MCF 10A (cell line): ENCODE measurements around the gene ZNF273. TPM values are rescaled to one million over a fixed set of nuclear protein-coding genes. Genes with fewer than 3 reads are reported as not detected.
"Not testable (repeated sequence)": the region's sequence is repeated elsewhere in the genome, so short reads cannot be mapped to it uniquely, and the experiment has no call there.

Experiments used
- BruUV-seq: library from RNA; stranded (reverse); fragments of 400-500 nt; replicated peaks from 2 replicates; lab custom pipeline; 2021; lab: Mats Ljungman, UMichigan
- CTCF ChIA-PET: fragments of 300-600 bp; sonication (Branson Sonifier 250); formaldehyde crosslinking; extraction: SDS; loops from one replicate; lab custom pipeline; 2021; ENCODE audit warnings: antibody characterized with exemption, inconsistent platforms; lab: Yijun Ruan, JAX
- POLR2A ChIA-PET: fragments of 300-600, 350-650 bp; sonication (Branson Sonifier 250); formaldehyde crosslinking; extraction: SDS; loops from one replicate; lab custom pipeline; 2020; ENCODE audit warnings: antibody characterized with exemption, inconsistent platforms; lab: Yijun Ruan, JAX
- DNase-seq: peaks from one replicate; pipeline ENCODE4 v3.0.0-alpha.2; 2018; ENCODE audit not compliant: unreplicated experiment
- H3K27ac Mint-ChIP-seq: one replicate; pipeline ENCODE4 v1.8.0; 2022; ENCODE audit warnings: mild to moderate bottlenecking, low read depth, mixed read lengths; ENCODE audit not compliant: unreplicated experiment
- H3K27me3 Mint-ChIP-seq: one replicate; pipeline ENCODE4 v1.8.0; 2022; ENCODE audit warnings: mixed read lengths; ENCODE audit not compliant: insufficient read depth, unreplicated experiment
- H3K36me3 Mint-ChIP-seq: one replicate; pipeline ENCODE4 v1.8.0; 2022; ENCODE audit warnings: mild to moderate bottlenecking, moderate library complexity, mixed read lengths; ENCODE audit not compliant: insufficient read depth, unreplicated experiment
- H3K4me1 Mint-ChIP-seq: one replicate; pipeline ENCODE4 v1.8.0; 2022; ENCODE audit warnings: mixed read lengths; ENCODE audit not compliant: insufficient read depth, unreplicated experiment
- H3K4me3 Mint-ChIP-seq: one replicate; pipeline ENCODE4 v1.8.0; 2022; ENCODE audit warnings: mild to moderate bottlenecking, moderate library complexity, mixed read lengths; ENCODE audit not compliant: unreplicated experiment
- H3K9me3 Mint-ChIP-seq: one replicate; pipeline ENCODE4 v1.8.0; 2022; ENCODE audit warnings: mixed read lengths; ENCODE audit not compliant: unreplicated experiment
- CTCF ChIP-seq: fragments of 200-600 bp; IDR thresholded peaks from one replicate; pipeline ENCODE4 v1.8.0; 2022; ENCODE audit warnings: antibody characterized with exemption, mild to moderate bottlenecking; ENCODE audit not compliant: unreplicated experiment
- intact Hi-C: fragments of 100-400 bp; cut with micrococcal nuclease; formaldehyde crosslinking; loops from 2 replicates; pipeline ENCODE4 v1.14.1; 2022
- total RNA-seq: library from RNA; stranded (reverse); gene quantifications from 2 replicates; pipeline ENCODE4 v1.2.3, GENCODE V29; 2022

The ZNF273 gene
- total RNA-seq, 1 experiment from 2014 or later: 2.2 TPM

GRCh38 chr7:64945503-64946175 lies 42.6 kb downstream of the ZNF273 start:
- ChIA-PET CTCF (interaction anchor here (0.6 to 0.7 kb wide), 3 partner anchors 9 to 32 kb away, joined by 3 to 5 read pairs (median 3); no protein-coding TSS in a partner anchor), POLR2A (no interaction called here)
- no peaks in the 10 kb centered on the region for H3K27me3 Mint-ChIP-seq
- no peaks in the 10 kb centered on the region for H3K4me1 Mint-ChIP-seq
- no peak for DNase-seq
- TF ChIP-seq CTCF: no peak
- intact Hi-C loops: no loop called here
- H3K36me3 Mint-ChIP-seq: no peaks in the 10 kb centered on the region
- H3K27ac Mint-ChIP-seq: no peak overlapping the region
- H3K4me3 Mint-ChIP-seq: no peak overlapping the region
- H3K9me3 Mint-ChIP-seq: no peaks in the 10 kb centered on the region
- no TSS peak for BruUV-seq

DNA sequence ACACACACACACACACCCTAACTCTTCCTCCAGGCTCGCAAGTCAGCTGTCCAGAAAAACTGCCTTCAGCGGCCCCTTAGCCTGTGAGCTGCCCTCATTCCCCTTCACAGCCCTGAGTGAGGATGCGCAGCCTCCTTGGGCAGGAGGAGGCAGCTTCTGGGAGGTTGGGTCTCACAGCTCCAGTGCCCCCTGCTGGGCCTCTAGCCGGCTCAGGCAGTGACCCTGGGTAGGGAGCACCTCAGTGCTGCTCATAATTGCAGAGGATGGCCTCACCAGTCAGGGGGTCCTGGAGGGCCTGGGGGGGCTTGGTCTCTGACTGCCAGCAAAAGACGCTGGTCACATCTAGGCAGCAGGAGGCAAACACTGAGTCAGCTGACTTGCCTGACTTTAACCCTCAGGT lies 43.7 kb downstream of the ZNF273 start:
- ChIA-PET POLR2A (no interaction called here), CTCF (interaction anchor here (0.6 kb wide), 1 partner anchor 14 kb away, joined by 5 read pairs; no protein-coding TSS in a partner anchor)
- H3K27ac Mint-ChIP-seq: no peak overlapping the region
- H3K36me3 Mint-ChIP-seq: no peaks in the 10 kb centered on the region
- intact Hi-C loops: no loop called here
- no peaks in the 10 kb centered on the region for H3K4me1 Mint-ChIP-seq
- BruUV-seq: no TSS peak
- no peaks in the 10 kb centered on the region for H3K9me3 Mint-ChIP-seq
- no peaks in the 10 kb centered on the region for H3K27me3 Mint-ChIP-seq
- H3K4me3 Mint-ChIP-seq: no peak overlapping the region
- no peak for TF ChIP-seq CTCF
- DNase-seq: no peak

DNA sequence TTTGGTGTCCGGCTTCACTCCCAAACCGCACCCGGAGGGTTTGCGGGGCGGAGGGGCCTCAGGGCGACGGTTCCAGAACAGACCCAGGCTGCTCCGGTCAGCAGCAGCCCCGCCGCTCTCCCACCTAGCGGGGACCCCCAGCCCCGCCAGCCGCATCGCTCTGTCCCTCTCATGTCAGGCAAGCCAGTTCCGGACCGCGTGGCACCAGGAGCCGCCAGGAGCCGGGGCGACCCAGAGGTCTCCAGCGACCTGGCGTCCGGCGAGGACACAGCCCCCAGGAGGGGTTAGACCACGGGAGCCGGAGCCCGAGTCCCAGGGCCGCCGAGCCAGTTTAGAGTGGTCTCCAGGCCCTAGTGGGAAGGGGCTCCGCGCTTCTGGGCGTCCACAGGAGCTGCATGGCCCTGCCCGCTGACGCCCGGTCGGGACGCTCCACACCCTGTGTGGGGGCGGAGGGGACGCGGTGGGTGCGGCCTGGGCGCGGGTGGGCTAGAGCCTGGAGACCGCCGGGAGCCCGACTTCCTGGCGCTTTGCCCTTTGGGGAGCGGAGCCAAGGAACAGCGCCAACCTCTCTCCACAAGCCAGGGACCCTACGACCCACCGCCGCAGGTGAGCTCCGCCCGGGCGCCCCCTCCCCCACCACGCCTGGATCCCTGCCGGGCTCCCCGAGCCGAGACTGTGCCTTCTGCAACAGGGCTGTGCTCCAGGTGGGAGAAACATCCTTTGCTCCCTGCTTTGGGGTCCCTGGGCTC lies 44.4 kb downstream of the ZNF273 start:
- TF ChIP-seq CTCF: no peak
- Mint-ChIP-seq H3K4me3 (no peak overlapping the region), H3K27me3 (no peaks in the 10 kb centered on the region), H3K9me3 (no peaks in the 10 kb centered on the region), H3K36me3 (no peaks in the 10 kb centered on the region), H3K4me1 (no peaks in the 10 kb centered on the region), H3K27ac (no peak overlapping the region)
- CTCF ChIA-PET: interaction anchor here (0.6 to 7.3 kb wide), 3 partner anchors 8 to 360 kb away, joined by 3 to 71 read pairs (median 3); no protein-coding TSS in a partner anchor
- DNase-seq: no peak
- BruUV-seq: no TSS peak
- POLR2A ChIA-PET: interaction anchor here (0.6 kb wide), 2 partner anchors 9 to 270 kb away, joined by 3 read pairs; no protein-coding TSS in a partner anchor
- intact Hi-C loops: no loop called here

DNA sequence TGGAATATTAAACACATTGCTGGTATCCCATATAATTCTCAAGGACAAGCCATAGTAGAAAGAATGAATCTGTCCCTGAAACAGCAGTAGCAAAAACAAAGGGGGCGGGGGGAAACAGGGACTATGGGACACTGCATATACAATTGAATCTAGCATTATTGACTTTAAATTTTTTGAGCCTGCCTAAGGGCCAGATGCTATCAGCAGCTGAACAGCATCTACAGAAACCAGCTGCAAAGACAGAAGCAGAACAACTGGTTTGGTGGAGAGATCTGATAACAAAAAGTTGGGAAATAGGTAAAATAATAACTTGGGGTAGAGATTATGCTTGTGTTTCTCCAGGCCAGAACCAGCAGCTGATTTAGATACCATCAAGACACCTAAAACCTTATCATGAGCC lies 45.7 kb downstream of the ZNF273 start:
- BruUV-seq, H3K4me3 Mint-ChIP-seq, H3K4me1 Mint-ChIP-seq, H3K27ac Mint-ChIP-seq, H3K36me3 Mint-ChIP-seq, H3K9me3 Mint-ChIP-seq, DNase-seq, intact Hi-C loops, H3K27me3 Mint-ChIP-seq: not testable (repeated sequence)
- CTCF ChIA-PET: interaction anchor here (0.6 to 7.3 kb wide), 3 partner anchors 10 to 358 kb away, joined by 3 to 71 read pairs (median 3); no protein-coding TSS in a partner anchor
- POLR2A ChIA-PET: interaction anchor here (0.8 kb wide), 1 partner anchor 21 kb away, joined by 4 read pairs; no protein-coding TSS in a partner anchor

- not testable (repeated sequence) for H3K27ac Mint-ChIP-seq
- intact Hi-C loops: loop anchor here (1.0 to 5.0 kb wide), 2 partner anchors 87 to 357 kb away; no protein-coding TSS in a partner anchor
- CTCF ChIA-PET: interaction anchor here (0.7 to 7.3 kb wide), 15 partner anchors 10 to 368 kb away, joined by 3 to 71 read pairs (median 5); partner anchors contain the start of gene ERV3-1
Observed at GRCh38 chr7:64950673-64951072, 47.6 kb downstream of the ZNF273 start.

More at GRCh38 chr7:64950673-64951072, 47.6 kb downstream of the ZNF273 start:
- H3K4me3 Mint-ChIP-seq, DNase-seq, BruUV-seq, H3K36me3 Mint-ChIP-seq, H3K4me1 Mint-ChIP-seq, H3K9me3 Mint-ChIP-seq, POLR2A ChIA-PET, H3K27me3 Mint-ChIP-seq: not testable (repeated sequence)
